B cell (primary cell): ENCODE results near the gene ERC1. TPM values are rescaled to one million over a fixed set of nuclear protein-coding genes. Genes with fewer than 3 reads are reported as not detected.

ENCODE experiments used
- ATAC-seq: fragments of 200-7000 bp; cut with Tn5 transposase; one replicate; pipeline ENCODE4 v1.10.0; 2021; ENCODE audit warnings: low read depth, mild to moderate bottlenecking, moderate number of reproducible peaks, moderate library complexity
- CTCF ChIA-PET: fragments of 350-600 bp; sonication (Branson Sonifier 250); formaldehyde crosslinking; loops from one replicate; lab custom pipeline; 2021; ENCODE audit warnings: antibody characterized with exemption, inconsistent platforms; lab: Charles Lee
- POLR2A ChIA-PET: fragments of 350-600 bp; sonication (Branson Sonifier 250); formaldehyde crosslinking; loops from one replicate; lab custom pipeline; 2021; ENCODE audit warnings: antibody characterized with exemption; lab: Charles Lee
- DNase-seq: peaks from one replicate; pipeline ENCODE4 v3.0.0; 2013
- H2AFZ ChIP-seq: 2 replicates; pipeline ENCODE4 v1.6.1; 2012; ENCODE audit warnings: mild to moderate bottlenecking, low read depth, low read length; ENCODE audit not compliant: insufficient read depth, poor library complexity, severe bottlenecking
- H3K27ac ChIP-seq, 2 donors: 1 replicate in 1 of 2; 2 replicates in 1 of 2; pipeline ENCODE4 v1.5.1; 2012 to 2013; ENCODE audit warnings: low read length in 2 of 2, mild to moderate bottlenecking in 2 of 2, moderate library complexity in 1 of 2
- H3K27me3 ChIP-seq, 4 experiments: fragments of 200-600 bp in 1 of 4; sonication (generic) in 1 of 4; replicated peaks in 1 of 4; 1 replicate in 2 of 4; 2 replicates in 2 of 4; pipeline versions ENCODE4 v1.6.1 to v1.7.0; 2013 to 2016; ENCODE audit warnings: low read length in 3 of 4, mild to moderate bottlenecking in 2 of 4, mixed read lengths in 1 of 4, moderate library complexity in 1 of 4; ENCODE audit not compliant: insufficient read depth in 4 of 4, control insufficient read depth in 3 of 4; ENCODE audit errors: control extremely low read depth in 1 of 4
- H3K36me3 ChIP-seq, 2 experiments: replicated peaks in 1 of 2; 1 replicate in 1 of 2; 2 replicates in 1 of 2; pipeline versions ENCODE4 v1.6.1 to v1.7.1; 2013; ENCODE audit warnings: low read length in 1 of 2; ENCODE audit not compliant: insufficient read depth in 2 of 2, control insufficient read depth in 1 of 2; ENCODE audit errors: control extremely low read depth in 1 of 2, extremely low read depth in 1 of 2
- H3K4me1 ChIP-seq, 2 donors: fragments of 200-600 bp in 1 of 2; sonication (generic) in 1 of 2; 1 replicate in 1 of 2; 2 replicates in 1 of 2; pipeline versions ENCODE4 v1.5.1 to v1.6.1; 2013 to 2017; ENCODE audit warnings: low read length in 2 of 2; ENCODE audit not compliant: control insufficient read depth in 2 of 2, insufficient read depth in 2 of 2
- H3K4me2 ChIP-seq: replicated peaks from 2 replicates; pipeline ENCODE3; 2012; ENCODE audit warnings: mild to moderate bottlenecking, low read depth, low read length; ENCODE audit not compliant: poor library complexity, severe bottlenecking
- H3K4me3 ChIP-seq, 5 experiments: fragments of 200-600 bp in 1 of 5; sonication (generic) in 1 of 5; 1 replicate in 3 of 5; 2 replicates in 2 of 5; pipeline versions ENCODE4 v1.5.1 to v1.7.0; 2011 to 2016; ENCODE audit warnings: low read length in 4 of 5, mild to moderate bottlenecking in 4 of 5, low read depth in 2 of 5, control low read depth in 1 of 5, moderate library complexity in 1 of 5; ENCODE audit not compliant: insufficient read depth in 1 of 5; ENCODE audit errors: control extremely low read depth in 1 of 5, extremely low read depth in 1 of 5
- H3K79me2 ChIP-seq: fragments of 200-600 bp; sonication (generic); one replicate; pipeline ENCODE4 v1.6.0; 2016; ENCODE audit warnings: low read length; ENCODE audit not compliant: control insufficient read depth, insufficient read depth
- H3K9ac ChIP-seq: fragments of 200-600 bp; sonication (generic); 2 replicates; pipeline ENCODE4 v1.6.1; 2017; ENCODE audit warnings: mild to moderate bottlenecking, low read length, moderate library complexity
- H3K9me3 ChIP-seq, 3 donors: one replicate each; pipeline versions ENCODE4 v1.6.1 to v1.7.1; 2013; ENCODE audit warnings: low read length in 2 of 3; ENCODE audit not compliant: control insufficient read depth in 2 of 3, insufficient read depth in 1 of 3; ENCODE audit errors: control extremely low read depth in 1 of 3
- H4K20me1 ChIP-seq: 2 replicates; pipeline ENCODE4 v1.6.0; 2012; ENCODE audit warnings: mild to moderate bottlenecking, low read length; ENCODE audit not compliant: insufficient read depth, control insufficient read depth, poor library complexity, severe bottlenecking
- H3K27ac Mint-ChIP-seq: one replicate; pipeline ENCODE4 v1.8.0; 2021; ENCODE audit warnings: mixed read lengths
- H3K27me3 Mint-ChIP-seq: one replicate; pipeline ENCODE4 v1.8.0; 2021; ENCODE audit warnings: mixed read lengths
- H3K4me1 Mint-ChIP-seq: one replicate; pipeline ENCODE4 v1.8.0; 2021; ENCODE audit warnings: mixed read lengths
- H3K4me3 Mint-ChIP-seq: one replicate; pipeline ENCODE4 v1.8.0; 2021; ENCODE audit warnings: mixed read lengths
- H3K9me3 Mint-ChIP-seq: one replicate; pipeline ENCODE4 v1.8.0; 2022; ENCODE audit warnings: mixed read lengths; ENCODE audit not compliant: insufficient read depth
- EZH2 ChIP-seq: IDR thresholded peaks from 2 replicates; pipeline ENCODE4 v1.6.1; 2012; ENCODE audit warnings: borderline replicate concordance, low read depth, mild to moderate bottlenecking, moderate library complexity, low read length; ENCODE audit not compliant: insufficient read depth, poor library complexity, severe bottlenecking
- WGBS: methylation state at CpG from one replicate; pipeline ENCODE4 v1.1.5; 2013; ENCODE audit warnings: missing lambda C conversion rate; ENCODE audit not compliant: insufficient coverage; 5-methylcytosine and 5-hydroxymethylcytosine counted together
- intact Hi-C: fragments of 100-400 bp; cut with micrococcal nuclease; formaldehyde crosslinking; loops from one replicate; pipeline ENCODE4 v1.10.0; 2022
- polyA plus RNA-seq: library from polyadenylated mRNA; depleted of rRNA; stranded (reverse); fragments of >200 nt; gene quantifications from 2 replicates; pipeline ENCODE4 v1.2.3, GENCODE V29; 2012
- total RNA-seq, 2 donors: library from RNA; stranded (reverse); fragments of 120-200 nt in 1 of 2; gene quantifications; 1 replicate in 1 of 2; 2 replicates in 1 of 2; pipeline versions ENCODE4 v1.2.3 to v1.2.4, GENCODE V29; 2013 to 2022
- TF ChIP-seq, protein P1 (sequence below): fragments of 200-600 bp; IDR thresholded peaks from one replicate; pipeline ENCODE4 v1.8.0; 2022; ENCODE audit warnings: antibody characterized with exemption, mild to moderate bottlenecking

The ERC1 gene
- total and polyA plus RNA-seq, 2 donors (not counting 1 experiment from before 2014, with no cell fraction given): 4.0 to 77.6 TPM

- H3K27me3 Mint-ChIP-seq: no peaks in the 10 kb centered on the region
- no peaks in the 10 kb centered on the region for H3K79me2 ChIP-seq
- TF ChIP-seq, protein P1, sequence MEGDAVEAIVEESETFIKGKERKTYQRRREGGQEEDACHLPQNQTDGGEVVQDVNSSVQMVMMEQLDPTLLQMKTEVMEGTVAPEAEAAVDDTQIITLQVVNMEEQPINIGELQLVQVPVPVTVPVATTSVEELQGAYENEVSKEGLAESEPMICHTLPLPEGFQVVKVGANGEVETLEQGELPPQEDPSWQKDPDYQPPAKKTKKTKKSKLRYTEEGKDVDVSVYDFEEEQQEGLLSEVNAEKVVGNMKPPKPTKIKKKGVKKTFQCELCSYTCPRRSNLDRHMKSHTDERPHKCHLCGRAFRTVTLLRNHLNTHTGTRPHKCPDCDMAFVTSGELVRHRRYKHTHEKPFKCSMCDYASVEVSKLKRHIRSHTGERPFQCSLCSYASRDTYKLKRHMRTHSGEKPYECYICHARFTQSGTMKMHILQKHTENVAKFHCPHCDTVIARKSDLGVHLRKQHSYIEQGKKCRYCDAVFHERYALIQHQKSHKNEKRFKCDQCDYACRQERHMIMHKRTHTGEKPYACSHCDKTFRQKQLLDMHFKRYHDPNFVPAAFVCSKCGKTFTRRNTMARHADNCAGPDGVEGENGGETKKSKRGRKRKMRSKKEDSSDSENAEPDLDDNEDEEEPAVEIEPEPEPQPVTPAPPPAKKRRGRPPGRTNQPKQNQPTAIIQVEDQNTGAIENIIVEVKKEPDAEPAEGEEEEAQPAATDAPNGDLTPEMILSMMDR: no peak
- no peak for TF ChIP-seq EZH2
- intact Hi-C loops: no loop called here
- no peak for ATAC-seq
- H3K27ac Mint-ChIP-seq: no peak overlapping the region
- DNase-seq: no peak
- H3K27ac ChIP-seq: no peak overlapping the region
- H3K36me3 ChIP-seq: peaks cover 1 to 19% of the 10 kb centered on the region in 2 experiments
- no peaks in the 10 kb centered on the region for H3K4me1 ChIP-seq
- no peak overlapping the region for H3K4me3 ChIP-seq
- H3K9ac ChIP-seq: no peak overlapping the region
- no peak overlapping the region for H2AFZ ChIP-seq
- H4K20me1 ChIP-seq: no peaks in the 10 kb centered on the region
- ChIA-PET POLR2A (no interaction called here), CTCF (interaction anchor here (3.5 kb wide), 1 partner anchor 68 kb away, joined by 11 read pairs; no protein-coding TSS in a partner anchor)
- WGBS: no CpG with 5 or more reads among the region's 3 CpGs
- H3K9me3 ChIP-seq: no peaks in the 10 kb centered on the region
- no peaks in the 10 kb centered on the region for H3K27me3 ChIP-seq
- H3K4me3 Mint-ChIP-seq: no peak overlapping the region
- peaks cover 2% of the 10 kb centered on the region for H3K4me1 Mint-ChIP-seq
- no peak overlapping the region for H3K4me2 ChIP-seq
- H3K9me3 Mint-ChIP-seq: no peaks in the 10 kb centered on the region
These were observed 195.3 kb downstream of the ERC1 start for GRCh38 chr12:1186298-1186697.

- Histone ChIP-seq H3K9me3 (no peaks in the 10 kb centered on the region), H3K9ac (no peak overlapping the region), H3K27ac (no peak overlapping the region), H3K4me2 (no peak overlapping the region), H3K4me1 (no peaks in the 10 kb centered on the region), H4K20me1 (no peaks in the 10 kb centered on the region), H2AFZ (no peak overlapping the region), H3K36me3 (peaks cover 3 to 24% of the 10 kb centered on the region in 2 experiments), H3K27me3 (no peaks in the 10 kb centered on the region), H3K4me3 (no peak overlapping the region), H3K79me2 (no peaks in the 10 kb centered on the region)
- H3K4me1 Mint-ChIP-seq: peaks cover 2% of the 10 kb centered on the region
- no peaks in the 10 kb centered on the region for H3K27me3 Mint-ChIP-seq
- CTCF ChIA-PET: interaction anchor here (3.5 kb wide), 1 partner anchor 70 kb away, joined by 11 read pairs; no protein-coding TSS in a partner anchor
- intact Hi-C loops: no loop called here
- no peak overlapping the region for H3K4me3 Mint-ChIP-seq
- ATAC-seq (no peak), DNase-seq (no peak)
- POLR2A ChIA-PET: no interaction called here
- TF ChIP-seq, protein P1: no peak
- TF ChIP-seq EZH2: no peak
- no peaks in the 10 kb centered on the region for H3K9me3 Mint-ChIP-seq
- no CpG with 5 or more reads among the region's 4 CpGs for WGBS
- no peak overlapping the region for H3K27ac Mint-ChIP-seq
These were observed 197.0 kb downstream of the ERC1 start for GRCh38 chr12:1188016-1188415.
